Measurements from ENCODE around the gene MRTO4.
"Not testable (repeated sequence)": the region's sequence is repeated elsewhere in the genome, so short reads cannot be mapped to it uniquely, and the experiment has no call there.

Gene MRTO4

DNA sequence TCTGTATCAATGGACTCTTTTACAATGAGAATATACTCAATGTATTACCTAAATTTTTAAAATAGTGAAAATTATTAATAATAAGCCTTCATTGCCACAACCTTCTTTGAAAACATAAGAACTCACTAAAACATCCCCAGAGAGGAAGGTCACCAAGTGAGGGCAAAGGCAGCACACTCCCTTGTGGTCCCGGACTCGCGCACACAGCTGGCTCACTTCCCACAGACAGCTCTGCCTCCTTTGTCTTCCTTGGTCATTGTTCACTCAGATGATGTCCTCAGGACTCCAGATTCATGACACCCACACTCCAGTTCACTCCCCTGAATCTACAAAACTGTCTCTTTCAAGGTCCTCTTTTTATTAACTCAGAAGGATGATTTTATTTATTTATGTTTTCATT is 22.4 kb upstream of the MRTO4 start:
- no peak for DNase-seq (ENCODE audit: low read depth)

DNA sequence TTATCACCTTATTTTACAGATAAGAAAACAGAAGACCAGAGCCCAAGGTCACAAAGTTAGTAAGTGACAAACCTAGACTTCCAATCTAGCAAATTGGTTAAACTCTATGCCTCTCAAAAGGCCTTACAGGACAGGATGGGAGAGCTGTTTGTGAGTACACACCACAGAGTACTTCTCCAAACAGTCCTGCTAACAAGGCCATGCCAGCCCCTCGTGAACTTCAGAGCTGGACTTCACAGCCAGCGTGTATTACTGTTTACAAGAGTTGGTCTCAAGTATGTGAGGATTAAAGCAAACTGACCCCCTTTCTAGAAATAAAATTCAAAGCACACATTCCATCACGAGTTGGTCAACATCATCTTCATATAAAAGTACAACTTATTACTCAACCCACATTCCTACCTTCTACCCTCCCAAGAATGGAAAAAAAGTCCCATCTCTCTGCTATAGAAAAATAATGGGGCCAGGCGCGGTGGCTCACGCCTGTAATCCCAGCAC is 21.7 kb upstream of the MRTO4 start:
- DNase-seq (ENCODE audit: low read depth): no peak

DNA sequence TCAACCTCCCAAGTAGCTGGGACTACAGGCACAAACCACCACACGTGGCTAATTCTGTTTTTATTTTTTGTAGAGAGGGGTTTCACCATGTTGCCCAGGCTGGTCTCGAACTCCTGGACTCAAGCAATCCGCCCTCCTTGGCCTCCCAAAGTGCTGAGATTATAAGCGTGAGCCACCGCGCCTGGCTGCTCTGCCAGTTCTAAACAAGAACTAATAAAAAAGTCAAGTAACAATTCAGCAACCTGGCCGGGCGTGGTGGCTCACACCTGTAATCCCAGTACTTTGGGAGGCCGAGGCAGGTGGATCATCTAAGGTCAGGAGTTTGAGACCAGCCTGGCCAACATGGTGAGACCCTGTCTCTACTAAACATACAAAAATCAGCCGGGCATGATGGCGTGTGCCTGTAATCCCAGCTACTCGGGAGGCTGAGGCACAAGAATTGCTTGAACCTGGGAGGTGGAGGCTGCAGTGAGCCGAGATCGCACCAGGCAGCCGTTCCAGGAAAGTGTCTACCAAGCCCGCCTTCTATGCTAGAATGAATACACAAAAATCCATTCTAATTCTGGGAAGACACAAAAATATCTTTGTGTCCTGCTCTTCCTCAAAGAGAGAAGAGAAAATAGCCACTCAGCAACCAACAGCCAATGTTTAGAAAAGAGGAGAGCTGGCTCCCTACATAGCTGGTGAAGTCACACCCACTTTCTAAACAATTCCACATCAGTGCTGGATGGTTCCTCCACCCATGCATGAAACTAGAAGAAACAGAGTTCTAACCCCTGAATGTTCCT is 19.7 kb upstream of the MRTO4 start:
- not testable (repeated sequence) for DNase-seq (ENCODE audit: low read depth)

GRCh38 chr1:19232524-19232846 is 19.1 kb upstream of the MRTO4 start:
- DNase-seq (ENCODE audit: low read depth): no peak

GRCh38 chr1:19234224-19234623 is 17.4 kb upstream of the MRTO4 start:
- no peak for DNase-seq (ENCODE audit: low read depth)

- no peak for DNase-seq (ENCODE audit: low read depth)
Measured at GRCh38 chr1:19239876-19240275, 11.7 kb upstream of the MRTO4 start.

DNA sequence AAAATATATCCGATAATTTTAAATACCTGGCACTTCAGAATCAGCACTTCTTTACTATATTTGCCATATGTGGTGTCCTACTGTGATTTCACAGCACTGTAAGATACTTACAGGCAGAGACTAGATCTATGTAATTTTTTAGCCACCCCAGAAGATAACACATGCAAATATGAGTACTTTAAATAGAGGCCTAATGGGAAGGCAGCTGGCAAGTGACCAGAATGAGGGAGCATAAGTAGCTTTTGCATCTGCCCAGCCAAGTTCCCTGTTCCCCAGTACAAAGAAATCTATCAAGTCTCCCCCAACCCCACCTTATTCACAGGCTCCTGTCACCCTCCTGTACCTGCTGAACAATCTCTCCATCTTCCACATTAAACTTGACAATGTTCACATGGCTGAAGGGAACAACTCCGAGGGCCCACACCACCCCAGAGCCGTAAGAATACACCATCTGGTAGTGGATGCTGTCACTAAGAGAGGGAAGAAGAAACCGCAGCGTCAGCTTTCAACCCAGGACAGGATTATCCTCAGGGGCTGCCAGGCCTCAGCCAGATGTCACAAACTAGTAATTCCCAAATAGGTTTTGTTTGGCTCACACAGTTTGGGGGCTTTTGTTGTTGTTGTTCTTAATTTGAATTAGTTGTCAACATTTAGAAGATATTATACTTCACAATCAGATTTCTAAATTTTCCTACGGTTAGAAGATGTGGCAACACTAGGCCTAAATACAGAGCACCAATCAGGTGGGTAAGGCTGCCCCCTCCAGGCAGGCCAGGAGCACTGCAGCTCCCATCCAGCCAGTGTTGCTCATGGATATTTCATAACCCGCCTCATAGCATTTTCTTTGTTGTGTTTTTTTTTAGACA is 10.7 kb upstream of the MRTO4 start:
- DNase-seq (ENCODE audit: low read depth): peak; percentile 60

DNA sequence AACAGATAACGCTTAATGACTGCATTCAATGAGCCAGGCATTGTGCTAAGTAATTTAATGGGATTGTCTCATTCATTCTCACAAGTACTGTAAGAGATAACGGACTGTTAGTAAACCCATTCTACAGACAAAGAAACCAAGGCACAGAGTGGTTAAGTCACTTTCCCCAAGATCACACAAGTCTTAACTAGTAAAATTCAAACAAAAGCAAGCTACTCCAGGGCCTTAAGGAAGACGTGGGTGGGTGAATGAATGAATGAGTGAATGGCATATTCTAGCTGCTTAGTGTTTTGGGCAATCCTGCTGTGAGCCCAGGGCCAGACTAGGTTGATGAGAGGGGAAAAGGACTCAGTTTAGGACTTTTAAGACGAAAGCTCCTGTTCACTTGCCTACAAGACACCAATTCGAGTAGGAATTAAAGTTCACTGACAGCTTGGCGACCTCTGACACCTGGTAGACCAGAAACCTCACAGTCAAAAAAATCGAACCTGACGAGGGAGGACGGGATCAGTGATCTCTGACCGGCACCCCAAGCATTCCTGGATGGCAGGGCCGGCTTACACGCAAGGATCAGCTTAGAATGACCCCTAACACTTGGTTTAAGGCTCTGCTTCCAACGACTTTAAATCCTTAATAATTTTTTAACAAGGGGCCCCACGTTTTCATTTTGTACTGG is 838 bp upstream of the MRTO4 start:
- no peak for DNase-seq (ENCODE audit: low read depth)

DNA sequence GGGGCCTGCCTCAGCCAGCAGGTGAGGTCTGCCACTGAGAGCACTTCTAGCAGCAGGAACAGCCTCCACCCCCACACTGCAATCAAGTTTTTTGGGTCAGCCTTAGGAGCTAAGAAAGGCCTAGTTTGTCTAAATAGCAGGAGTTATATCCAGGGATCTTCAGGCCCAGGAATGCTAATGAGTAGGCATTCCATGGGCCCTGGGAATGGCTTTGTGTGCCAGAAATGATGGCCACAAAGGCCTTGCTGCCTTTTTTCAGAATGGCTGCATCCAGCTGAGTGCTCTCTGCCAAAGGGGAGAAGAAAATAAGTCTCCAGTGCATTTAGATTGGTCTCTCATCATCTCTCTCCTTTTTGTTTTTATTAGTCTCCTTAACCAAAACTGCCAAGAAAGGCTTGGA is 2.8 kb downstream of the MRTO4 start:
- no peak for DNase-seq (ENCODE audit: low read depth)

DNA sequence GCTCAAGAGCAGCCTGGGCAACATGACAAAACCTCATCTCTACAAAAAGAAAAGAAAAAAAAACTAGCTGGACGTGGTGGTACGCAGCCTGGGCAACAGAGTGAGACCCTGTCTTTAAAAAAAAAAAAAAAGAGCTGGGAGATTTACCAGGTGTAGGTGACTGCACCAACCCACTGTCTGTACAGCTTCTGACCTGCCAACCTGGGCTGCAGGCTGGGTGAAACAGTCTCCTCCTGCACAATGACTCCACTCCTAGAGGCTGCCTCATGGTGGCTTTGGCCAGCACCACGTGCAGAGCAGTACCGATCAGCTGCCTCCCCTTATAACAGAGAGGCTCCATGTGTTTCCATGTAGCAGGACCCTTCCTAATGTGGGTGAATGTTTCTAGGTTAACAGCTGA is 3.7 kb downstream of the MRTO4 start:
- no peak for DNase-seq (ENCODE audit: low read depth)

GRCh38 chr1:19256301-19256700 is 4.7 kb downstream of the MRTO4 start:
- not testable (repeated sequence) for DNase-seq (ENCODE audit: low read depth)

DNA sequence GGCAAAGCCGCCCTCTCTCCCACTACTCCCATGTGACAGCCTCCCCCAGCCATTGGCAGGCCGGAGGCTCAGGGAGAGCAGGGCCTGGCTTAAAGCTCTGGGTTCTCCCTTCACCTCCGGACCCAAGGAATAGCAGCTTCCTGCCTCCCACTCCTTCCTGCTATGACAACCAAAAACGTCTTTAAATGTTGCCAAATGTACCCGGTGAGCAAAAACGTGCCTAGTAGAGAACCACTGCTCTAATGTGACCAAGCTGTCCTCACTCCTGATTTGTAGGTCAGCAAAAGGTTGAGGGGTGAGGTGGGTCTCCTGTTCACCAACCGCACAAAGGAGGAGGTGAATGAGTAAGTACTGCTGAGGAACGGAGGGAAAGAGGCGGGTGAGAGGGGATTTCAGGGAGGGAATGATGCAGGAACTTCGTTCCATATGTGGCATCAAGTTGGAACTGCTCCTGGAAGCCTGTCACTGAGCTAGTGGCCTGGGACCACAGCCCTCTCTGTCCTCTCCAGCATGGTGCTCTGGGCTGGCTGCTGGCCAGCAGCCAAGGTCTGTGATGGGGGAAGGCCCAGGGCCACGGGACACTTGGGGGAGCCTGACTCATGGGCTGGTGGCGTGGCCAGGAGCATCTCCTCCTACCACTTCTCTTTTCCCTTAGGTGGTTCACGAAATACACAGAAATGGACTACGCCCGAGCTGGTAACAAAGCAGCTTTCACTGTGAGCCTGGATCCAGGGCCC is 5.7 kb downstream of the MRTO4 start:
- no peak for DNase-seq (ENCODE audit: low read depth)

DNA sequence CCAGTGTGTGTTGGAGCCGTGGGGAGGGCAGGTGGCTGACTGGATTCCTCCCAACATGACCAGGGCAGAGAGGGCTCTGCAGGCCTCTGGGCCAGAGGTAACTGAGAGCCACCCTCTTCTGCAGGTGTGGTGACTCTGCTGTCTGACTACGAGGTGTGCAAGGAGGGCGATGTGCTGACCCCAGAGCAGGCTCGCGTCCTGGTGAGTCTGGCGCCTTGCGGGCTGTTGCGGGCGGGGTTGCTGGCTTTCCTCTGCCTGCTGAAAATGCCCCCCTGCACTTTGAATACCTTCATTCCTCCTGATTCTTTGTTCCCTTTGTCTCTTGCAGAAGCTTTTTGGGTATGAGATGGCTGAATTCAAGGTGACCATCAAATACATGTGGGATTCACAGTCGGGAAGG is 6.7 kb downstream of the MRTO4 start:
- DNase-seq (ENCODE audit: low read depth): no peak

- DNase-seq (ENCODE audit: low read depth): no peak
Measured at GRCh38 chr1:19260211-19261138, 8.9 kb downstream of the MRTO4 start.

DNA sequence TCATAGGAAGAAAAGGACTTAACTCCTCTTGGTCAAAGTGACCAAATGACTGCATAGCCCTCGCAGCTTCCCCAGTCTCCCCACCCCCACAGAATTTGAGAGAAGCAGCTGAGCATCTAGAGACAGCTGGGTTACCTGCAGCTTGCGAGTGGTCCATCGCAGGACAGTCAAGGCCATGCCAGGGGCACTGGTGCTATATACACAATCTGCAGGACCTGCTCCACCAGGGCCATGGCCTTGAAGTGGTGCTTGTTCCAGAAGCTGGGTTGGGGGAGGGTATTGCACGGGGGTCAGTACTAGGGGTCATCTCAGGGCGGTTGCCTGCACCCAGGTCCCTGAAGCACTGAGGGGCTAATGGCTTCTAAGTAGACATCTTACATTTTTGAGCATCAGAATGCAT is 10.4 kb downstream of the MRTO4 start:
- DNase-seq (ENCODE audit: low read depth): no peak

GRCh38 chr1:19262744-19263143 is 11.1 kb downstream of the MRTO4 start:
- DNase-seq (ENCODE audit: low read depth): no peak

DNA sequence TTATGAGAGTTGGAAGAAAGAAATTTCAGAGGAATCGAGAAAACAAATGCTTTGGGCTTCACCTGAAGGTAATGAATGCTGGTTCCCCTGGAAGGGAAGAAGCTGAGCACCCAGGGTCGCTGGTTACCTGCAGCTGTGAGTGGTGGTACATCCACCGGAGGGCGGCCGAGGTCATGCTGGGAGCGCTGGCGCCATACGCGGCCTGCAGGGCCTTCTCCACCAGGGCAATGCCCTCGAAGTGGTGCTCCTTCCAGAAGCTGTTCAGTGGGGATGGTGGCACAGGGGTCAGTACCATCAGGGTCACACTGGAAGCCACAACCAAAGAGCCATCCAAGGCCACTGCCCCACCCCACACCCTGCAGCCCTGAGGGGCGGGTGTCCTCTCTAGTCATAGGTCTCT is 16.8 kb downstream of the MRTO4 start:
- DNase-seq (ENCODE audit: low read depth): no peak

GRCh38 chr1:19269427-19270342 is 18.1 kb downstream of the MRTO4 start:
- not testable (repeated sequence) for DNase-seq (ENCODE audit: low read depth)

DNA sequence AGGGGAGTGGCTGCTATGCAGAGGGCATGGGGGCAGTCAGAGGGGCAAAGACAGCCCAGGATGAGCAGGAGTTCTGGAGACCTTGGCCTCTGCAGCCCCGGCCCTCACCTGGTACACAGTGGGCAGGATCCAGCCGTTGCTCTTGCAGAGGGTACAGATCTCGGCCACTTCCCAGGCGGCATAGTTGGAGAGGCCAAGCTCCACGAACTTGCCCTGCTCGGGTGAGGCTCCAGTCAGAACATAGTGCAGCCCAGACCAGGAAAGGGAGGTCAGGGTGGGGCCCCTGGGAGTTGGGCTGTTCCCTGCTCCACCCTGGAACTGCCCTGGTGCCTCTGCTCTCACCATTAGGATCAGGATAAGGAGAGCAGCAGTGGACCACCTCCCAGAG is 18.7 kb downstream of the MRTO4 start:
- not testable (repeated sequence) for DNase-seq (ENCODE audit: low read depth)

DNA sequence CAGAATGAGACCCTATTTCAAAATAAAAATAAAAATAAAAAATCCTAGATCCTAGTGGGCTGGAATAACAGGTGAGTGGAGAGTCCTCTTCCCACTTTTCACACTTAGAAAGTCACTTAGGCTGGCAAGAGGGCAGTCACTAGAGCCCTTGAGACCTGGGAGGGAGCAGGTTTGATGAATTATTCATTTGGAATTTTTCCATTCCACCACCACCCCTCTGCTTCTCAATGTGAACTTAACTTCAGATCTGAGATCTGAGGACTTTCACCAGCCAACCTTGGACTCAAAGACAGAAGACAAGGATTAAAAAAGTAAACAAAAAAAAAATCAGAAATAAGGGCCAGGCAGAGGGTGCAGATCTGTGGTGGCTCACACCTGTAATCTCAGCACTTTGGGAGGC is 20.5 kb downstream of the MRTO4 start:
- DNase-seq (ENCODE audit: low read depth): no peak

Data from stimulated activated CD8-positive, alpha-beta memory T cell treated with anti-CD3 and anti-CD28 coated beads, Interleukin-15, amount 100 ng/mL, for 24 hours (primary cell).